GM10266 (cell line): ENCODE measurements around the gene OR7A17.

Source experiments
- DNase-seq: peaks from one replicate; pipeline ENCODE4 v3.0.0; 2012; ENCODE audit errors: extremely low spot score
- TF ChIP-seq, protein P1 (sequence below): IDR thresholded peaks from 2 replicates; pipeline ENCODE4 v1.5.1; 2012; ENCODE audit warnings: mild to moderate bottlenecking, low read depth; ENCODE audit not compliant: control insufficient read depth, insufficient read depth; ENCODE audit errors: missing control alignments

The OR7A17 gene

DNA sequence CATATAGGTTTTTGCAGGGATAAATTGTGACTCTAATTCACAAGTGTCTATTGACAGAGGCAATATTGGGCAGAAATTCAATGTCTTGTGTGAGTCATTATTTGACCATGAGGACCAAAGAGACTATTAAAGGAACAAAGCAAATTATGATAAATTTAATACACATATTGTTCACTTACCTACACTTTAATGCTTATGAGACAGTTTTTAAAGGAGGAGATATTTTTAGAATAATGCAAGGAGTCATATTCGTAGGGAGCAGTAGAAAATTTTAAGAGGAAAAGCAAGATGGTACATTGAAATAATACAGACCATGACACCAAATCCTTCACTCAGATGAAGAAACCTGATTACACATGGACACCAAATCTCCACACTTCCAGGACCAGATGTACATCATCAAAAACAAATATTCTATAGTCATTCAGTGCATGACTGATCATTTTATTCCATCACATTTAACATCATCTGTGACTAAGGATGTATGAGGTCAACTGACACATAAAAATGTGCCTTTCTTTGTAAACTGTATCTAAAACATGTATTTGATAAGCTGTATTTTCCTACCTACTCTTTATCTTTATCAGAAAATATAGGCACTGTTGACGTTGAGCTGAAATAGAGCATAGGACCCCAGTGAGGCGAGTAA is 4.2 kb upstream of the OR7A17 start:
- TF ChIP-seq, protein P1, sequence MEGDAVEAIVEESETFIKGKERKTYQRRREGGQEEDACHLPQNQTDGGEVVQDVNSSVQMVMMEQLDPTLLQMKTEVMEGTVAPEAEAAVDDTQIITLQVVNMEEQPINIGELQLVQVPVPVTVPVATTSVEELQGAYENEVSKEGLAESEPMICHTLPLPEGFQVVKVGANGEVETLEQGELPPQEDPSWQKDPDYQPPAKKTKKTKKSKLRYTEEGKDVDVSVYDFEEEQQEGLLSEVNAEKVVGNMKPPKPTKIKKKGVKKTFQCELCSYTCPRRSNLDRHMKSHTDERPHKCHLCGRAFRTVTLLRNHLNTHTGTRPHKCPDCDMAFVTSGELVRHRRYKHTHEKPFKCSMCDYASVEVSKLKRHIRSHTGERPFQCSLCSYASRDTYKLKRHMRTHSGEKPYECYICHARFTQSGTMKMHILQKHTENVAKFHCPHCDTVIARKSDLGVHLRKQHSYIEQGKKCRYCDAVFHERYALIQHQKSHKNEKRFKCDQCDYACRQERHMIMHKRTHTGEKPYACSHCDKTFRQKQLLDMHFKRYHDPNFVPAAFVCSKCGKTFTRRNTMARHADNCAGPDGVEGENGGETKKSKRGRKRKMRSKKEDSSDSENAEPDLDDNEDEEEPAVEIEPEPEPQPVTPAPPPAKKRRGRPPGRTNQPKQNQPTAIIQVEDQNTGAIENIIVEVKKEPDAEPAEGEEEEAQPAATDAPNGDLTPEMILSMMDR: no peak
- DNase-seq: no peak

DNA sequence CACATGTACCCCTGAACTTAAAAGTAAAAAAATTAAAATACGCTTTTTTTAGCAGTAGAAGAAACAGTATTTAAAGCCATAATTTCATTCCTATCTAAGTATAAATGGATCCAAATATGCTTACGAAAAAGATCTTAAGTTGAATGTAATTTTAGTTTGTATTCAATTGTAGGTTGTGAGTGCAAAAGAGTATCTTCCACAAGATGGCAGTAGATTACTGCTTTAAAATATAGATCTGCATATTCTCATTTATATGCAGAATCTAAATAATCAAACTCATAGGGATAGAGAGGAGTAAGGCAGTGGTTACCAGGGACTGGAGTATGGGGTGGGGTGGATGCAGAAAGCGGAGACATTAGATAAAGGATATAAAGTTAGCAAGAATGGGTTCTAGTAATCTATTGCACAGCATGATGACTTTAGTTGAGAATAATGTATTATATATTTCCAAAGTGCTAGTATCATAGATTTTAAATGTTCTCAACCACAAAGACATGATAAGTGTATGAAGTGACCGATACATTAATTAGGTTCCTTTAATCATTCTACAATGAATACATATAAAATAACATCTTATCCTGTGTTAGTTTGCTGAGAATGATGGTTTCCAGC is 14.2 kb downstream of the OR7A17 start:
- peak; percentile 21 for DNase-seq
- TF ChIP-seq, protein P1: peak; percentile 37

DNA sequence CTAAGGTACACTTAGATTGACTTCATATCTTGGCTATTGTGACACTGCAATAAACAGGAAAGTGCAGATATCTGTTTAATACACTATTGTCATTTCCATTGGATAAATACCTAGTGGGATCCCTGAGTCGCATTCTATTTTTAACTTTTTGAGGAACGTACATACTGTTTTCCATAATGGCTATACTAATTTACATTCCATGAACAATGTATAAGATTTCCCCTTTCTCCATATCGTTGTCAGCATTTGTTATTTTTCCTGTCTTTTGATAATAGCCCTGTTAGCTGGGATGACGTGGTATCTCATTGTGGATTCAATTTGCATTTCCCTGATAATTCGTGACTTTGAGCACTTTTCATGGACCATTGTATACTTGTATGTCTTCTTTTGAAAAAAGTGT is 17.4 kb downstream of the OR7A17 start:
- TF ChIP-seq, protein P1: no peak

DNA sequence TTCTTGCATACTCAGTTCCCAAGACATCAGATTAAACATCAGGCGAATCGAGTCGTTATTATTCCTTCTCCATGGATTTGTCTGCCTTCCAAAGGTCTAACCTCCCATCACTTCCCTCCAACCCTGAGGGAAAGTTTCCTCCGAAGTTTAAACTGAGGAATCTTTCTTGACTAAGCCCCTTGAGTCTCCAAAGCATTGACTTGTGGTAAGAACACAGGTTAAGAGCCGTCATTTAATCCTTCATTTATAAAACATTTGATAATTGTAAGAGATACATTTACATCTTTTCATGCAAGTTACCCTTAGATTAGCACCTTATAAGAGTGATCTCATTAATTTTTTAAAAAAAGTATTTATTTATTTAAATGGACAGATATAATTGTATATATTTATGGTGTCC is 37.1 kb downstream of the OR7A17 start, which contains the start of gene OR7A10:
Gene OR7A10 (minus strand): TSS at position 101 of the 400 bp plus-strand sequence. CDS start 7,045 bp downstream, outside the sequence.
- TF ChIP-seq, protein P1: no peak
- DNase-seq: no peak

More for the DNA sequence above, 17.4 kb downstream of the OR7A17 start:
- no peak for DNase-seq

DNA sequence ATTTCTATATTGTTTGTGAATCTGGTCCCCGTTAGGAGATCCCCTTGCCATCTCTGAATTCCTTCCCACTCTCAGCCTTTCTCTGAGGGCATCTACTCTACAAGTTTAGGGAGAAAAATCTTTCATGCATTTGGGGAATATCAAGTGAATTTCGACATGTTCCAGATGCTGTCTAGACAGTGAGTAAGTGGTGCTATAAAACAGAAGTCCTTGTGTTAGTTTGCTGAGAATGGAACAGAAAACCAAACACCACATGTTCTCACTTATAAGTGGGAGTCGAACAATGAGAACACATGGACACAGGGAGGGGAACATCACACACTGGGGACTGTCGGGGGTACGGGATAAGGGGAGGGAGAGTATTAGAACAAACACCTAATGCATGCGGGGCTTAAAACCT is 42.4 kb downstream of the OR7A17 start:
- DNase-seq: no peak
- TF ChIP-seq, protein P1: no peak

DNA sequence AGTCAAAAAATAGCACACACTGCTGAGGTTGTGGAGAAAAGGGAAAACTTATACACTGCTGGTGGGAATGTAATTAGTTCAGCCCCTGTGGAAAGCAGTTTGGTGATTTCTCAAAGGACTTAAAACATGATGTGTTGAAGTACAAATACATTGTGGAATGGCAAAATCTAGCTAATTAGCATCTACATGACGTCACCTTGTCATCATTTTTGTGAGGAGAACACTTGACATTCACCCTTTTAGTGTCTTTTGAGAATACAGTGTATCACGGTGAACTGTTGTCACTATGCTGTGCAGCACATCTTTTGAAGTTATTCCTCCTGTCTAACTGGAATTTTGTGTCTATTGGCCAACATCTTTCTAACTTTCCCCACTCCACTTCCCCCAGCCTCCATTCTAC is 42.8 kb downstream of the OR7A17 start:
- TF ChIP-seq, protein P1: no peak
- DNase-seq: no peak

DNA sequence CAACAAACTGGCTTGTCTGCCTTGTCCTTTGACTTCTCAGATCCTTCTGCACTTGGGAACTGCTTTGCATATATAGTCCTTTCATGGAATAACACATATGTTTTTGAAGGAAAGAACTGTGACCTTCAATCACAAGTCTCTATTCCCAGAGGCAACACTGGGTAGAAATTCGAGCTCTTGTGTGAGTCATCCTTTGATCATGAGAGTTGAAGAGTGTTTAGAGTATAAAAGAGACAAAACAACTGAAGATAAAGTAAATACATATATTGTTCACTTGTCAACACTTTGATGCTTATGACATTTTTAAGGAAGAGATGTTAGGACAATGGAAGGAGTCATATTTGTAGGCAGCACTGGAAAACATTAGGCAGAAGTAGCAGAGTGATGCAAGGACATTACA is 45.7 kb downstream of the OR7A17 start:
- no peak for DNase-seq
- TF ChIP-seq, protein P1: no peak
